H1 (cell line): Measurements from ENCODE around the gene SHQ1. TPM values are rescaled to one million over a fixed set of nuclear protein-coding genes. Genes with fewer than 3 reads are reported as not detected.

Experiments
- CTCF ChIA-PET: fragments of 300-600 bp; sonication (Branson Sonifier 250); formaldehyde crosslinking; loops from one replicate; lab custom pipeline; 2021; ENCODE audit not compliant: partially characterized antibody; lab: Charles Lee
- POLR2A ChIA-PET: fragments of 300-600 bp; sonication (Branson Sonifier 250); formaldehyde crosslinking; loops from one replicate; lab custom pipeline; 2021; ENCODE audit warnings: inconsistent platforms; ENCODE audit not compliant: partially characterized antibody; lab: Charles Lee
- DNase-seq, 2 experiments: peaks; one replicate each; pipeline versions ENCODE4 v3.0.0 to v3.0.0-alpha.2; 2010 to 2022; ENCODE audit warnings: low spot score in 2 of 2, low read depth in 1 of 2, mixed read lengths in 1 of 2
- FAIRE-seq: peaks from 2 replicates; lab custom pipeline; 2011; peaks lifted over from hg19 to GRCh38; lab: Jason Lieb, UNC
- H2AFZ ChIP-seq: 2 replicates; pipeline ENCODE4 v1.8.1; 2012; ENCODE audit warnings: low read length, inconsistent platforms
- H2AK5ac ChIP-seq: 2 replicates; pipeline ENCODE4 v1.6.1; 2013; ENCODE audit warnings: low read depth, low read length
- H2BK120ac ChIP-seq: replicated peaks from 2 replicates; pipeline ENCODE3; 2013; ENCODE audit warnings: low read depth, low read length, inconsistent platforms
- H2BK12ac ChIP-seq: 2 replicates; pipeline ENCODE4 v1.6.1; 2013; ENCODE audit warnings: low read depth, low read length
- H2BK15ac ChIP-seq: 2 replicates; pipeline ENCODE4 v1.6.1; 2013; ENCODE audit warnings: low read length
- H2BK20ac ChIP-seq: 2 replicates; pipeline ENCODE4 v1.6.1; 2013; ENCODE audit warnings: low read length
- H2BK5ac ChIP-seq: 2 replicates; pipeline ENCODE4 v1.6.1; 2013; ENCODE audit warnings: low read depth, low read length
- H3K14ac ChIP-seq: 2 replicates; pipeline ENCODE4 v1.6.1; 2013; ENCODE audit warnings: inconsistent platforms; ENCODE audit not compliant: insufficient read length
- H3K18ac ChIP-seq: 2 replicates; pipeline ENCODE4 v1.6.1; 2013; ENCODE audit warnings: low read length; ENCODE audit errors: extremely low read depth
- H3K23ac ChIP-seq: 2 replicates; pipeline ENCODE4 v1.6.1; 2013; ENCODE audit warnings: inconsistent platforms; ENCODE audit not compliant: insufficient read length
- H3K23me2 ChIP-seq: 2 replicates; pipeline ENCODE4 v1.6.1; 2013; ENCODE audit warnings: low read depth, low read length
- H3K27ac ChIP-seq: 2 replicates; pipeline ENCODE4 v1.6.1; 2011; ENCODE audit warnings: low read depth, low read length, inconsistent platforms
- H3K27me3 ChIP-seq, 4 experiments: replicated peaks in 1 of 4; 1 replicate in 1 of 4; 2 replicates in 3 of 4; pipeline versions ENCODE4 v1.6.1 to v1.8.1; 2011 to 2013; ENCODE audit warnings: low read length in 3 of 4, mild to moderate bottlenecking in 3 of 4, inconsistent platforms in 2 of 4, mixed read lengths in 2 of 4, moderate library complexity in 1 of 4; ENCODE audit not compliant: control insufficient read depth in 3 of 4, insufficient read depth in 3 of 4; ENCODE audit errors: extremely low read depth in 1 of 4
- H3K36me3 ChIP-seq, 4 experiments: 2 replicates each; pipeline versions ENCODE4 v1.6.1 to v1.8.1; 2011 to 2013; ENCODE audit warnings: mild to moderate bottlenecking in 4 of 4, low read length in 3 of 4, moderate library complexity in 2 of 4, control low read depth in 1 of 4, inconsistent platforms in 1 of 4; ENCODE audit not compliant: insufficient read depth in 4 of 4, control insufficient read depth in 2 of 4
- H3K4ac ChIP-seq: replicated peaks from 2 replicates; pipeline ENCODE3; 2013; ENCODE audit warnings: low read length, low read depth, mixed read lengths, inconsistent platforms; ENCODE audit not compliant: insufficient read length
- H3K4me1 ChIP-seq, 4 experiments: replicated peaks in 1 of 4; 1 replicate in 1 of 4; 2 replicates in 3 of 4; pipeline versions ENCODE4 v1.6.1 to v1.8.1; 2011 to 2013; ENCODE audit warnings: low read length in 3 of 4, inconsistent platforms in 2 of 4, mixed read lengths in 1 of 4; ENCODE audit not compliant: insufficient read depth in 4 of 4, control insufficient read depth in 3 of 4
- H3K4me2 ChIP-seq, 2 experiments: 2 replicates each; pipeline versions ENCODE4 v1.6.1 to v1.8.1; 2011 to 2013; ENCODE audit warnings: low read depth in 2 of 2, low read length in 2 of 2, control low read depth in 1 of 2, inconsistent platforms in 1 of 2, mild to moderate bottlenecking in 1 of 2; ENCODE audit not compliant: insufficient read depth in 1 of 2
- H3K4me3 ChIP-seq, 4 experiments: fragments of 200-600, 300-600 bp in 1 of 4; sonication (generic), shearing (Covaris generic), sonication (Bioruptor Twin) in 1 of 4; 2 replicates each; pipeline versions ENCODE4 v1.5.1 to v1.8.1; 2011 to 2016; ENCODE audit warnings: low read length in 4 of 4, low read depth in 3 of 4, control low read depth in 2 of 4, inconsistent platforms in 2 of 4, mild to moderate bottlenecking in 2 of 4, mixed read lengths in 1 of 4, moderate library complexity in 1 of 4; ENCODE audit not compliant: insufficient read depth in 2 of 4; ENCODE audit errors: extremely low read depth in 1 of 4
- H3K56ac ChIP-seq: replicated peaks from 2 replicates; pipeline ENCODE3; 2013; ENCODE audit warnings: low read depth, mild to moderate bottlenecking, mixed read lengths, low read length, inconsistent platforms; ENCODE audit not compliant: insufficient read length
- H3K79me1 ChIP-seq: 2 replicates; pipeline ENCODE4 v1.6.1; 2013; ENCODE audit warnings: low read depth, low read length, control low read depth
- H3K79me2 ChIP-seq, 2 experiments: 2 replicates each; pipeline versions ENCODE4 v1.6.1 to v1.8.1; 2012 to 2013; ENCODE audit warnings: low read length in 2 of 2, mild to moderate bottlenecking in 2 of 2, inconsistent platforms in 1 of 2; ENCODE audit not compliant: insufficient read depth in 2 of 2, control insufficient read depth in 1 of 2
- H3K9ac ChIP-seq, 4 experiments: replicated peaks in 1 of 4; 1 replicate in 1 of 4; 2 replicates in 3 of 4; pipeline versions ENCODE4 v1.6.1 to v1.8.1; 2011 to 2013; ENCODE audit warnings: low read depth in 3 of 4, low read length in 3 of 4, control low read depth in 2 of 4, mild to moderate bottlenecking in 2 of 4, moderate library complexity in 2 of 4, inconsistent platforms in 1 of 4; ENCODE audit errors: extremely low read depth in 1 of 4
- H3K9me3 ChIP-seq, 2 experiments: 2 replicates each; pipeline versions ENCODE4 v1.6.1 to v1.8.1; 2012 to 2013; ENCODE audit warnings: mild to moderate bottlenecking in 2 of 2, moderate library complexity in 2 of 2, control low read depth in 1 of 2, inconsistent platforms in 1 of 2, low read depth in 1 of 2, low read length in 1 of 2, mixed read lengths in 1 of 2; ENCODE audit not compliant: insufficient read depth in 2 of 2
- H4K20me1 ChIP-seq, 2 experiments: replicated peaks in 1 of 2; 2 replicates each; pipeline versions ENCODE3 to v1.8.1; 2011 to 2013; ENCODE audit warnings: inconsistent platforms in 2 of 2, low read length in 2 of 2, mild to moderate bottlenecking in 1 of 2; ENCODE audit not compliant: insufficient read depth in 2 of 2, control insufficient read depth in 1 of 2
- H4K5ac ChIP-seq: 2 replicates; pipeline ENCODE4 v1.6.1; 2013; ENCODE audit warnings: low read length, low read depth, mixed read lengths, inconsistent platforms; ENCODE audit not compliant: insufficient read length
- H4K8ac ChIP-seq: 2 replicates; pipeline ENCODE4 v1.8.0; 2013; ENCODE audit warnings: mild to moderate bottlenecking, moderate library complexity, low read length, inconsistent platforms; ENCODE audit not compliant: insufficient read depth; ENCODE audit errors: extremely low read depth
- H4K91ac ChIP-seq: replicated peaks from 2 replicates; pipeline ENCODE3; 2013; ENCODE audit warnings: low read length, mixed read lengths, inconsistent platforms; ENCODE audit not compliant: insufficient read length
- FOSL1 ChIP-seq: IDR thresholded peaks from 2 replicates; pipeline ENCODE4 v1.6.1; 2011; ENCODE audit warnings: mild to moderate bottlenecking, low read depth, low read length, moderate library complexity; ENCODE audit not compliant: insufficient read depth
- JUND ChIP-seq: IDR thresholded peaks from 2 replicates; pipeline ENCODE4 v1.6.1; 2011; ENCODE audit warnings: mild to moderate bottlenecking, improper control_type of control experiment, low read length
- KDM4A ChIP-seq: IDR thresholded peaks from one replicate; pipeline ENCODE4 v1.7.1; 2012; ENCODE audit warnings: low read depth, mild to moderate bottlenecking, moderate library complexity, low read length, inconsistent platforms; ENCODE audit not compliant: severe bottlenecking
- RBBP5 ChIP-seq: IDR thresholded peaks from 2 replicates; pipeline ENCODE4 v1.7.1; 2012; ENCODE audit warnings: low read depth, mild to moderate bottlenecking, inconsistent platforms, low read length, moderate library complexity, borderline replicate concordance
- RFX5 ChIP-seq: IDR thresholded peaks from 2 replicates; pipeline ENCODE4 v1.6.1; 2011; ENCODE audit warnings: low read depth, low read length, improper control_type of control experiment, borderline replicate concordance
- SIN3A ChIP-seq, 2 experiments: IDR thresholded peaks in 1 of 2; conservative IDR thresholded peaks in 1 of 2; 2 replicates each; pipeline ENCODE4 v1.6.1; 2011 to 2012; ENCODE audit warnings: low read length in 2 of 2, improper control_type of control experiment in 1 of 2, low read depth in 1 of 2, mild to moderate bottlenecking in 1 of 2
- TAF7 ChIP-seq: optimal IDR thresholded peaks from 2 replicates; pipeline ENCODE3; 2011; ENCODE audit warnings: low read depth, mild to moderate bottlenecking, inconsistent platforms, low read length, moderate library complexity, borderline replicate concordance
- polyA plus RNA-seq, 7 experiments: library from polyadenylated mRNA; depleted of rRNA in 3 of 7; stranded (reverse) in 5 of 7; unstranded in 2 of 7; fragments of >200 nt in 5 of 7; fragments of 200-250 nt in 2 of 7; gene quantifications; 1 replicate in 5 of 7; 2 replicates in 1 of 7; 4 replicates in 1 of 7; pipeline versions ENCODE4 v1.2.1 to v1.2.3, GENCODE V29; 2011 to 2013; ENCODE audit warnings: missing spikeins in 2 of 7, mixed read lengths in 2 of 7
- total RNA-seq: library from RNA; stranded (reverse); fragmentation: NEBNext Ultra II Directional; extraction: Animal tissue kit (Norgen Biotek cat#: 25700); gene quantifications from 2 replicates; pipeline ENCODE4 v1.2.1, GENCODE V29; 2021
- TF ChIP-seq, protein P1 (sequence below): IDR thresholded peaks from 2 replicates; pipeline ENCODE4 v1.6.1; 2012; ENCODE audit warnings: inconsistent platforms
- TF ChIP-seq, protein P2 (sequence below): IDR thresholded peaks from 2 replicates; pipeline ENCODE4 v1.6.1; 2011; ENCODE audit warnings: low read depth, mild to moderate bottlenecking, low read length; ENCODE audit not compliant: insufficient read depth

The SHQ1 gene
- total and polyA plus RNA-seq, 2 of the 8 experiments (the other 6 are each of a cell fraction or from before 2014, with no cell fraction given), result 10.7 to 34.4 TPM

DNA sequence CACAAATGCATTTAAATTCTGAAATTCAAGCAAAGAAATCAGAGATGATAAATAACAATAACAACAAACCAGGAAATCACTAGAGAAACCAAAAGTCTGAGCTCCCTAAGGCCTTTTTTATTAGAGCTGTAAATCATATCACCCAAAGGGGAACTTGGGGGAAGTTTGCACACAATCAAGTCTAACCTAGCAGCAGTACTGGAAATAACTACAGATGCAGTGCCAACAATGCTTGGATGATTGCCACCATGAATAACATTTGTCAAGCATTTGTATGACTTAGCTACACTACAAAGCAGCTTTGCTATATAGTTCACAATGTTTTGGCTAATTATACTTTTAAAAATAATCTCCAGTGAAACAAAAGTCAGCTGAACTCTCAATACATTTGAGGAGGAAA is 27.8 kb downstream of the SHQ1 start:
- Histone ChIP-seq H2BK20ac (no peak overlapping the region), H2BK120ac (no peak overlapping the region), H3K36me3 (peaks cover 0 to 3% (median under 1%) of the 10 kb centered on the region in 4 experiments; a peak in 2 of 8 replicates), H3K9ac (no peak overlapping the region), H2BK15ac (no peak overlapping the region), H3K56ac (no peak overlapping the region), H4K8ac (no peak overlapping the region), H3K23me2 (no peaks in the 10 kb centered on the region), H4K5ac (no peak overlapping the region), H3K79me2 (no peaks in the 10 kb centered on the region), H2AK5ac (no peak overlapping the region), H2AFZ (no peak overlapping the region), H3K4ac (no peak overlapping the region), H3K27me3 (peaks cover 0 to 1% (median 0%) of the 10 kb centered on the region in 4 experiments; a peak in 1 of 7 replicates), H3K4me3 (no peak overlapping the region), H3K14ac (no peak overlapping the region), H3K23ac (no peak overlapping the region), H3K4me2 (no peak overlapping the region), H2BK12ac (no peak overlapping the region), H3K79me1 (no peaks in the 10 kb centered on the region), H4K91ac (no peak overlapping the region), H3K27ac (no peak overlapping the region), H3K18ac (no peak overlapping the region), H4K20me1 (no peaks in the 10 kb centered on the region), H3K4me1 (peaks cover 0 to 2% (median 0%) of the 10 kb centered on the region in 4 experiments; a peak in 1 of 7 replicates), H3K9me3 (no peaks in the 10 kb centered on the region), H2BK5ac (no peak overlapping the region)
- no peak for DNase-seq
- no peak for FAIRE-seq
- CTCF ChIA-PET, result interaction anchor here (0.9 to 7.0 kb wide), 7 partner anchors 10 to 429 kb away, joined by 3 to 114 read pairs (median 3); no protein-coding TSS in a partner anchor
- POLR2A ChIA-PET, result no interaction called here
- TF ChIP-seq TAF7, result no peak
- no peak for TF ChIP-seq FOSL1
- TF ChIP-seq, protein P1, sequence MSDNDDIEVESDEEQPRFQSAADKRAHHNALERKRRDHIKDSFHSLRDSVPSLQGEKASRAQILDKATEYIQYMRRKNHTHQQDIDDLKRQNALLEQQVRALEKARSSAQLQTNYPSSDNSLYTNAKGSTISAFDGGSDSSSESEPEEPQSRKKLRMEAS, result no peak
- TF ChIP-seq SIN3A (conservative IDR thresholded peaks at IDR 0.05 in 1 of 2, IDR thresholded peaks at IDR 0.05 in 1 of 2; ENCODE audit: low read depth in 1 of 2, low read length in 2 of 2), result no peak
- no peak for TF ChIP-seq RFX5
- TF ChIP-seq RBBP5, result no peak
- no peak for TF ChIP-seq JUND
- no peak for TF ChIP-seq KDM4A
- TF ChIP-seq, protein P2, sequence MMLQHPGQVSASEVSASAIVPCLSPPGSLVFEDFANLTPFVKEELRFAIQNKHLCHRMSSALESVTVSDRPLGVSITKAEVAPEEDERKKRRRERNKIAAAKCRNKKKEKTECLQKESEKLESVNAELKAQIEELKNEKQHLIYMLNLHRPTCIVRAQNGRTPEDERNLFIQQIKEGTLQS, result no peak
